Measurements from ENCODE around the gene INCA1. TPM values are rescaled to one million over a fixed set of nuclear protein-coding genes. Genes with fewer than 3 reads are reported as not detected.
A peak's percentile ranks its signal among the peaks of the same experiment; 100 is the strongest.

The INCA1 gene
- total and polyA plus RNA-seq, 2 of the 13 experiments (the other 11 are each of a cell fraction or from before 2014, with no cell fraction given), result 0.93 to 2.6 TPM

DNA sequence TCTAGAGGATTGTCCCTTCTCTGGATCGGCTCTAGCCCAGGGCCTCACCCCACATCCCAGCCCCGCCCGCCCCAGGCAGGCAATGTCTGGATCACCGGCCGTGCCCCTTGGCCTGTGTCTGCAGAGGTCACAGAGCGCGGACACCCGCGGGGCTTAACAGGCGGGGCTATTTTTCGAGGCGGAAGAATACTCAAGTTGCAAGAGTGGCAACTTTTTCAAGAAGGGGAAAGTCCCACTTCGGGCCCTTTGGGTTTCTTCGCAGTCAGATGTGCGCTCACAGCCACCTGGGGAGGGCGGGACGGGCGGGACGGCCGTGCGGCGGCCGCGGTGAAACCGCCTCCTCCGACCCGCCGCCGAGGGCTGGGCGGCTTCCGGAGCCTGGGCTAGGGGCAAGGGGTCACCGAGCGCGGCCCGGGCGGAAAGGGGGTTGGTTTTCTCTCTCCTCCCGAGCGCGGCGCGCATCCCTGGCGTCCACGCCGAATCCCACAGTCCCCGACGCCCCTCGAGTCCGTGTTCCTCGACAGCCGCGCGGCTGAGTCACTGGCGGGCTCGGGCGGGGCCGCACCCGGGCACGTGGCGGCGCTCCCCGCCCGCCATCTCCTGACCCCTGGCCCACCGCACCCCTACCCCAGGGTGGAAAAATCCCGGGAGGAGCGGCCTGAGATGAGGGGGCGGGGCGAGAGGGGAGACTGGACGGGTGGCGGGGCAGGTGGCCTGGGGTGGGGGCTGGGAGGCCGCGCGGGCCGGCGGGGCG lies 47.8 kb downstream of the INCA1 start (continued):
- TF ChIP-seq ASH2L (IDR thresholded peaks at IDR 0.05; ENCODE audit: insufficient read length, low read depth, low read length) (peak; percentile 68), ZNF441 (CRISPR knock-in tag; IDR thresholded peaks at IDR 0.05; ENCODE audit: borderline replicate concordance) (no peak), TCF7L2 (IDR thresholded peaks at IDR 0.05; ENCODE audit: low read depth, low read length) (no peak), ZNF263 (CRISPR knock-in tag; IDR thresholded peaks at IDR 0.05) (no peak), SMARCC2 (IDR thresholded peaks at IDR 0.05) (no peak), PAWR (CRISPR knock-in tag; IDR thresholded peaks at IDR 0.05; ENCODE audit: borderline replicate concordance) (no peak), ZBTB21 (CRISPR knock-in tag; IDR thresholded peaks at IDR 0.05) (no peak), RELA (CRISPR knock-in tag; IDR thresholded peaks at IDR 0.05) (no peak), SALL2 (CRISPR knock-in tag; IDR thresholded peaks at IDR 0.05) (no peak), GLI4 (CRISPR knock-in tag; IDR thresholded peaks at IDR 0.05; ENCODE audit: borderline replicate concordance) (peak; percentile 89; the same call in 1 of the 2 replicates), DNMT1 (CRISPR knock-in tag; IDR thresholded peaks at IDR 0.05) (peak; percentile 55; the same call in 1 of the 2 replicates), ZNF460 (CRISPR knock-in tag; IDR thresholded peaks at IDR 0.05; ENCODE audit: borderline replicate concordance) (peak; percentile 13; the same call in 1 of the 2 replicates), FOSL1 (CRISPR knock-in tag; IDR thresholded peaks at IDR 0.05; ENCODE audit: borderline replicate concordance) (peak; percentile 43; the same call in 1 of the 2 replicates), POGZ (CRISPR knock-in tag; IDR thresholded peaks at IDR 0.05) (no peak), RBM22 (optimal IDR thresholded peaks at IDR 0.05; ENCODE audit: low read length) (no peak), ZNF557 (CRISPR knock-in tag; IDR thresholded peaks at IDR 0.05) (no peak)
- TF ChIP-seq, protein P1, sequence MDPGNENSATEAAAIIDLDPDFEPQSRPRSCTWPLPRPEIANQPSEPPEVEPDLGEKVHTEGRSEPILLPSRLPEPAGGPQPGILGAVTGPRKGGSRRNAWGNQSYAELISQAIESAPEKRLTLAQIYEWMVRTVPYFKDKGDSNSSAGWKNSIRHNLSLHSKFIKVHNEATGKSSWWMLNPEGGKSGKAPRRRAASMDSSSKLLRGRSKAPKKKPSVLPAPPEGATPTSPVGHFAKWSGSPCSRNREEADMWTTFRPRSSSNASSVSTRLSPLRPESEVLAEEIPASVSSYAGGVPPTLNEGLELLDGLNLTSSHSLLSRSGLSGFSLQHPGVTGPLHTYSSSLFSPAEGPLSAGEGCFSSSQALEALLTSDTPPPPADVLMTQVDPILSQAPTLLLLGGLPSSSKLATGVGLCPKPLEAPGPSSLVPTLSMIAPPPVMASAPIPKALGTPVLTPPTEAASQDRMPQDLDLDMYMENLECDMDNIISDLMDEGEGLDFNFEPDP (CRISPR knock-in tag; conservative IDR thresholded peaks at IDR 0.05), result no peak
- TF ChIP-seq, protein P2, sequence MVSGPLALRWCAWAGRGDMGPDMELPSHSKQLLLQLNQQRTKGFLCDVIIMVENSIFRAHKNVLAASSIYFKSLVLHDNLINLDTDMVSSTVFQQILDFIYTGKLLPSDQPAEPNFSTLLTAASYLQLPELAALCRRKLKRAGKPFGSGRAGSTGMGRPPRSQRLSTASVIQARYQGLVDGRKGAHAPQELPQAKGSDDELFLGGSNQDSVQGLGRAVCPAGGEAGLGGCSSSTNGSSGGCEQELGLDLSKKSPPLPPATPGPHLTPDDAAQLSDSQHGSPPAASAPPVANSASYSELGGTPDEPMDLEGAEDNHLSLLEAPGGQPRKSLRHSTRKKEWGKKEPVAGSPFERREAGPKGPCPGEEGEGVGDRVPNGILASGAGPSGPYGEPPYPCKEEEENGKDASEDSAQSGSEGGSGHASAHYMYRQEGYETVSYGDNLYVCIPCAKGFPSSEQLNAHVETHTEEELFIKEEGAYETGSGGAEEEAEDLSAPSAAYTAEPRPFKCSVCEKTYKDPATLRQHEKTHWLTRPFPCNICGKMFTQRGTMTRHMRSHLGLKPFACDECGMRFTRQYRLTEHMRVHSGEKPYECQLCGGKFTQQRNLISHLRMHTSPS (CRISPR knock-in tag; IDR thresholded peaks at IDR 0.05; ENCODE audit: low read depth), result no peak
- TF ChIP-seq, protein P3, sequence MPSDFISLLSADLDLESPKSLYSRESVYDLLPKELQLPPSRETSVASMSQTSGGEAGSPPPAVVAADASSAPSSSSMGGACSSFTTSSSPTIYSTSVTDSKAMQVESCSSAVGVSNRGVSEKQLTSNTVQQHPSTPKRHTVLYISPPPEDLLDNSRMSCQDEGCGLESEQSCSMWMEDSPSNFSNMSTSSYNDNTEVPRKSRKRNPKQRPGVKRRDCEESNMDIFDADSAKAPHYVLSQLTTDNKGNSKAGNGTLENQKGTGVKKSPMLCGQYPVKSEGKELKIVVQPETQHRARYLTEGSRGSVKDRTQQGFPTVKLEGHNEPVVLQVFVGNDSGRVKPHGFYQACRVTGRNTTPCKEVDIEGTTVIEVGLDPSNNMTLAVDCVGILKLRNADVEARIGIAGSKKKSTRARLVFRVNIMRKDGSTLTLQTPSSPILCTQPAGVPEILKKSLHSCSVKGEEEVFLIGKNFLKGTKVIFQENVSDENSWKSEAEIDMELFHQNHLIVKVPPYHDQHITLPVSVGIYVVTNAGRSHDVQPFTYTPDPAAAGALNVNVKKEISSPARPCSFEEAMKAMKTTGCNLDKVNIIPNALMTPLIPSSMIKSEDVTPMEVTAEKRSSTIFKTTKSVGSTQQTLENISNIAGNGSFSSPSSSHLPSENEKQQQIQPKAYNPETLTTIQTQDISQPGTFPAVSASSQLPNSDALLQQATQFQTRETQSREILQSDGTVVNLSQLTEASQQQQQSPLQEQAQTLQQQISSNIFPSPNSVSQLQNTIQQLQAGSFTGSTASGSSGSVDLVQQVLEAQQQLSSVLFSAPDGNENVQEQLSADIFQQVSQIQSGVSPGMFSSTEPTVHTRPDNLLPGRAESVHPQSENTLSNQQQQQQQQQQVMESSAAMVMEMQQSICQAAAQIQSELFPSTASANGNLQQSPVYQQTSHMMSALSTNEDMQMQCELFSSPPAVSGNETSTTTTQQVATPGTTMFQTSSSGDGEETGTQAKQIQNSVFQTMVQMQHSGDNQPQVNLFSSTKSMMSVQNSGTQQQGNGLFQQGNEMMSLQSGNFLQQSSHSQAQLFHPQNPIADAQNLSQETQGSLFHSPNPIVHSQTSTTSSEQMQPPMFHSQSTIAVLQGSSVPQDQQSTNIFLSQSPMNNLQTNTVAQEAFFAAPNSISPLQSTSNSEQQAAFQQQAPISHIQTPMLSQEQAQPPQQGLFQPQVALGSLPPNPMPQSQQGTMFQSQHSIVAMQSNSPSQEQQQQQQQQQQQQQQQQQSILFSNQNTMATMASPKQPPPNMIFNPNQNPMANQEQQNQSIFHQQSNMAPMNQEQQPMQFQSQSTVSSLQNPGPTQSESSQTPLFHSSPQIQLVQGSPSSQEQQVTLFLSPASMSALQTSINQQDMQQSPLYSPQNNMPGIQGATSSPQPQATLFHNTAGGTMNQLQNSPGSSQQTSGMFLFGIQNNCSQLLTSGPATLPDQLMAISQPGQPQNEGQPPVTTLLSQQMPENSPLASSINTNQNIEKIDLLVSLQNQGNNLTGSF (CRISPR knock-in tag; IDR thresholded peaks at IDR 0.05), result peak; percentile 63; the same call in 1 of the 2 replicates

Measured in HepG2 (cell line).